Measurements from ENCODE around the gene SOX2.
A peak's percentile ranks its signal among the peaks of the same experiment; 100 is the strongest.

DNA sequence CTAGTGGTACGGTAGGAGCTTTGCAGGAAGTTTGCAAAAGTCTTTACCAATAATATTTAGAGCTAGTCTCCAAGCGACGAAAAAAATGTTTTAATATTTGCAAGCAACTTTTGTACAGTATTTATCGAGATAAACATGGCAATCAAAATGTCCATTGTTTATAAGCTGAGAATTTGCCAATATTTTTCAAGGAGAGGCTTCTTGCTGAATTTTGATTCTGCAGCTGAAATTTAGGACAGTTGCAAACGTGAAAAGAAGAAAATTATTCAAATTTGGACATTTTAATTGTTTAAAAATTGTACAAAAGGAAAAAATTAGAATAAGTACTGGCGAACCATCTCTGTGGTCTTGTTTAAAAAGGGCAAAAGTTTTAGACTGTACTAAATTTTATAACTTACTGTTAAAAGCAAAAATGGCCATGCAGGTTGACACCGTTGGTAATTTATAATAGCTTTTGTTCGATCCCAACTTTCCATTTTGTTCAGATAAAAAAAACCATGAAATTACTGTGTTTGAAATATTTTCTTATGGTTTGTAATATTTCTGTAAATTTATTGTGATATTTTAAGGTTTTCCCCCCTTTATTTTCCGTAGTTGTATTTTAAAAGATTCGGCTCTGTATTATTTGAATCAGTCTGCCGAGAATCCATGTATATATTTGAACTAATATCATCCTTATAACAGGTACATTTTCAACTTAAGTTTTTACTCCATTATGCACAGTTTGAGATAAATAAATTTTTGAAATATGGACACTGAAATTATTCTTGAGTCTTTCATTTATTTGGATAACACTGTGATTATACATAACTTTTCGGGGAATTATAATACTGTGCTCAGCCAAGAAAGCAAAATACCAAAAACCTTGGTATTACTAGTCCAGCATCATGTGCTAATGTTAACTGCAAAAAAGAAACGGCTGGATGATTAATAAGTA lies 2.2 kb downstream of the SOX2 start:
- TF ChIP-seq, protein P1, sequence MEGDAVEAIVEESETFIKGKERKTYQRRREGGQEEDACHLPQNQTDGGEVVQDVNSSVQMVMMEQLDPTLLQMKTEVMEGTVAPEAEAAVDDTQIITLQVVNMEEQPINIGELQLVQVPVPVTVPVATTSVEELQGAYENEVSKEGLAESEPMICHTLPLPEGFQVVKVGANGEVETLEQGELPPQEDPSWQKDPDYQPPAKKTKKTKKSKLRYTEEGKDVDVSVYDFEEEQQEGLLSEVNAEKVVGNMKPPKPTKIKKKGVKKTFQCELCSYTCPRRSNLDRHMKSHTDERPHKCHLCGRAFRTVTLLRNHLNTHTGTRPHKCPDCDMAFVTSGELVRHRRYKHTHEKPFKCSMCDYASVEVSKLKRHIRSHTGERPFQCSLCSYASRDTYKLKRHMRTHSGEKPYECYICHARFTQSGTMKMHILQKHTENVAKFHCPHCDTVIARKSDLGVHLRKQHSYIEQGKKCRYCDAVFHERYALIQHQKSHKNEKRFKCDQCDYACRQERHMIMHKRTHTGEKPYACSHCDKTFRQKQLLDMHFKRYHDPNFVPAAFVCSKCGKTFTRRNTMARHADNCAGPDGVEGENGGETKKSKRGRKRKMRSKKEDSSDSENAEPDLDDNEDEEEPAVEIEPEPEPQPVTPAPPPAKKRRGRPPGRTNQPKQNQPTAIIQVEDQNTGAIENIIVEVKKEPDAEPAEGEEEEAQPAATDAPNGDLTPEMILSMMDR (IDR thresholded peaks at IDR 0.05; ENCODE audit: low read depth, low read length, poor library complexity, severe bottlenecking) = no peak
- peak; percentile 53 for TF ChIP-seq EZH2phosphoT487 (IDR thresholded peaks at IDR 0.05; ENCODE audit: borderline replicate concordance, low read length)
